ENCODE data around the gene RALGDS.
"Not testable (repeated sequence)": the region's sequence is repeated elsewhere in the genome, so short reads cannot be mapped to it uniquely, and the experiment has no call there.

The RALGDS gene

GRCh38 chr9:133083688-133084087 is 37.4 kb downstream of the RALGDS start:
- not testable (repeated sequence) for DNase-seq

DNA sequence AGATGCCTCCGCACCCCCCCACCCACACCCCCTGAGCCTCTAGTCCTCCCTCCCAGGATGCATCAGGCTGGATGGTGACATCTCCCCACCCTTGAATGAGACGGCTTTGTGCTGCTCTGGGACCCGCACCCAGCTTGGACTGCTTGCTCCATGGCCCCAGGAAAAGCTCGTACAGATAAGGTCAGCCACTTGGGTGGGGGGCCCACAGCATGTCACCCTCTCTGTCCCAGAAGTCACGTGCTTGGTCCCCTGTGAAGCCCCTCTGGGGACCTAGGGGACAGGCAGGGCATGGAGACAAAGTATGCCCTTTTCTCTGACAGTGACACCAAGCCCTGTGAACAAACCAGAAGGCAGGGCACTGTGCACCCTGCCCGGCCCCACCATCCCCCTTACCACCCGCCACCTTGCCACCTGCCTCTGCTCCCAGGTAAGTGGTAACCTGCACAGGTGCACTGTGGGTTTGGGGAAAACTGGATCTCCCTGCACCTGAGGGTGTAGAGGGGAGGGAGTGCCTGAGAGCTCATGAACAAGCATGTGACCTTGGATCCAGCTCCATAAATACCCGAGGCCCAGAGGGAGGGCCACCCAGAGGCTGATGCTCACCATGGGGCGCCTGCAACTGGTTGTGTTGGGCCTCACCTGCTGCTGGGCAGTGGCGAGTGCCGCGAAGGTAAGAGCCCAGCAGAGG is 38.9 kb downstream of the RALGDS start:
- DNase-seq = not testable (repeated sequence)

GRCh38 chr9:133080786-133081779 is 40.0 kb downstream of the RALGDS start:
- not testable (repeated sequence) for DNase-seq

DNA sequence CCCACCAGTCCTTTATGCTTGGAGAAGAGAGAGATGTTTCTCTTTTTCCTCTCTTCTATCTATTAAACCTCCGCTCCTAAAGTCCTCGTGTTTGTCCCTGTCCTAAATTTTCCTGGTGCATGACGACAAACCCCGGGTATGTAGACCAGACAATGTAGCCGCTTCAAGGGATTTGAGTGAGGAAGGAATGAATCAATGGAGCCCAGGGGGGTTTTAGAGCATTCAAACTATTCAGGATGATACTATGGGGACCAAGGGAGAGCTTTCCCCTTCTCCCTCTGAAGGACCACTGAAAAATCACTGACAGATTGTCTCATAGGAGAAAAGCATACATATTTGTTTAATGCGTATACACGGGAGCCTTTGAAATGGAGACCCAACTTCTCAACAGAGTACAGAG is 40.9 kb downstream of the RALGDS start:
- DNase-seq = no peak

DNA sequence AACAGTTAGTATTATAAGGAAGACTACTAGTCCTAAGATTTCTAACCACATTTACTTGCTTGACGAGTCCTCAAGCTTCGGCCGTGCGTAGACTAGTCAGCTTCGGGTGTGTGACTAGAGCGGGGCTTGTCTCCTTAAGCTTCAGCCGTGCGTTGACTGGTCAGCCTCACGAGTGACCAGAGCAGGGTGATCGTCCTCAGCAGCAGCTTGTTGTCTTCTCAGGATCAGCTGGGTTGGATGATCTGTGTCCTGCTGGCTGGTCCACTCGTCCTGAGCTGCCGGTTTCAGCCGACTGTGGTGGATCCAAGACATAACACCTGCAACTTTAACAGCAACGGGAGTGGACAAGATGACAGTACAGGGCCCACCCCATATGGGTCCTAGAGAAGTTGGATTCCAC is 42.6 kb downstream of the RALGDS start:
- DNase-seq = no peak

- no peak for DNase-seq
These were observed 44.3 kb downstream of the RALGDS start for GRCh38 chr9:133076691-133077090.

DNA sequence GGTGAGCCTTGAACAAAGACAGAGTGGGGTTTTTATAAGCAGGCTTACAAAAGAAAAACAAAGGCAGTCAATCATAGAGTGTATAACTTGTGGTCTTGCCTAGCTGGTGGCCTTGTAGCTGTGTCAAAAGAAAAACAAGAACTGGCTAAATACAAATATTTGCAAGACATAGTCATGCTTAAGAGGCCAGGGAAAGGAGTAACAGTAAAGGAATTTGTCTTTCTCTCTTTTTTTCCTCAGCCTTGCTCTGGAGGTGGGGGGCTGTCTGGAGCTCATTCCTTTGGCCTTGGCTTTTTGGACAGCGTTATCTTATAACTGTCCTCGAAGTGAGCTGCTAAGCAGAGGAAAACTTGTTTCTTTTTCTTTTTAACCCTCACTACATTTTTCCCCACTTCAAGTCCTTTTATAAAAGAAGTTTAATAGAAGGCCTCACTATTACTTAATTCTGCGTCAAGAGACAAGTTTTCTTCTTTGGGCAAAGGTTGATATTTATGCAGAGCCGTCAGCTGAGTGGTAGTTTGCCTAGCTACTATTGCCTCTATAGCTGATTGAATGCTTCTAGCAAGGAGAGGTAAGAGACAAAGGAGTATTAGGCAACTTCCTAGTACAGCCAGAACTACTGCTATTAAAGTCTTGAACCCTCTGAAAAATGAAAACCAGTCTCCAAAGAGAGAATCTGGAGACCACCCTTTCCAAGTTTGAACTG is 45.0 kb downstream of the RALGDS start:
- peak; percentile 30 for DNase-seq

- no peak for DNase-seq
These were observed 46.9 kb downstream of the RALGDS start for GRCh38 chr9:133074111-133074651.

- DNase-seq = no peak
These were observed 47.7 kb downstream of the RALGDS start for GRCh38 chr9:133073086-133074014.

DNA sequence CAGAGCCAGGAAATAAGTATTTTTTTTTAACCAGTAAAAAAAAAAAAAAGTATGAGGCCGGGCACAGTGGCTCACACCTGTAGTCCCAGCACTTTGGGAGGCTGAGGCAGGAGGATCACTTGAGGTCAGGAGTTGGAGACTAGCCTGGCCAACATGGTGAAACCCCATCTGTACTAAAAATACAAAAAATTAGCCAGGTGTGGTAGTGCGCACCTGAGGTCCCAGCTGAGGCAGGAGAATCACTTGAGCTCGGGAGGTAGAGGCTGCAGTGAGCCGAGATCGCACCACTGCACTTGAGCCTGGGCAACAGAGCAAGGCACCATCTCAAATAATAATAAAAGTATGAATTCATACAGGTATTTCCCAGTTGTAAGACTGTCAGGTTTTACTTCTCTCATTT is 48.8 kb downstream of the RALGDS start:
- not testable (repeated sequence) for DNase-seq

DNA sequence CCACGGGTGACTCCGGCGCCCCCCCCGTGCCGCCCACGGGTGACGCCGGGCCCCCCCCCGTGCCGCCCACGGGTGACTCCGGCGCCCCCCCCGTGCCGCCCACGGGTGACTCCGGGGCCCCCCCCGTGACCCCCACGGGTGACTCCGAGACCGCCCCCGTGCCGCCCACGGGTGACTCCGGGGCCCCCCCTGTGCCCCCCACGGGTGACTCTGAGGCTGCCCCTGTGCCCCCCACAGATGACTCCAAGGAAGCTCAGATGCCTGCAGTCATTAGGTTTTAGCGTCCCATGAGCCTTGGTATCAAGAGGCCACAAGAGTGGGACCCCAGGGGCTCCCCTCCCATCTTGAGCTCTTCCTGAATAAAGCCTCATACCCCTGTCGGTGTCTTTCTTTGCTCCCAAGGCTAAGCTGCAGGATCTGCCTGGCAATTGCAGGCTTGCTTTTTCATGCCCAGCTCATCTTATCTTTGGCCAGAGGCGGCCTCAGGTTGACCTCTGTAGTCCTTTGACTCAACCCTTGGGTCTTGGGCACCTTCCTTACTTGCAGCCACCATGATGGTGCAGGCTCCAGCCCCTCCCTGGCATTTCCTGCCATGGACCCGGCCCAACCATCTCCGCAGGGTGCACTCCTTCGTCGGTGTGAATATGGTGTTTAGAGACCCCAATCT is 49.4 kb downstream of the RALGDS start:
- no peak for DNase-seq

- not testable (repeated sequence) for DNase-seq
These were observed 50.1 kb downstream of the RALGDS start for GRCh38 chr9:133070985-133071384.

DNA sequence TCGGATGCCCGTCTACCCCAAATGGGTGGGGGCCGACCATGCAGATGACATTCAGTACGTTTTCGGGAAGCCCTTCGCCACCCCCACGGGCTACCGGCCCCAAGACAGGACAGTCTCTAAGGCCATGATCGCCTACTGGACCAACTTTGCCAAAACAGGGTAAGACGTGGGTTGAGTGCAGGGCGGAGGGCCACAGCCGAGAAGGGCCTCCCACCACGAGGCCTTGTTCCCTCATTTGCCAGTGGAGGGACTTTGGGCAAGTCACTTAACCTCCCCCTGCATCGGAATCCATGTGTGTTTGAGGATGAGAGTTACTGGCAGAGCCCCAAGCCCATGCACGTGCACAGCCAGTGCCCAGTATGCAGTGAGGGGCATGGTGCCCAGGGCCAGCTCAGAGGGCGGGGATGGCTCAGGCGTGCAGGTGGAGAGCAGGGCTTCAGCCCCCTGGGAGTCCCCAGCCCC is 50.5 kb downstream of the RALGDS start:
- not testable (repeated sequence) for DNase-seq

GRCh38 chr9:133068431-133068830 is 52.6 kb downstream of the RALGDS start:
- DNase-seq = not testable (repeated sequence)

DNA sequence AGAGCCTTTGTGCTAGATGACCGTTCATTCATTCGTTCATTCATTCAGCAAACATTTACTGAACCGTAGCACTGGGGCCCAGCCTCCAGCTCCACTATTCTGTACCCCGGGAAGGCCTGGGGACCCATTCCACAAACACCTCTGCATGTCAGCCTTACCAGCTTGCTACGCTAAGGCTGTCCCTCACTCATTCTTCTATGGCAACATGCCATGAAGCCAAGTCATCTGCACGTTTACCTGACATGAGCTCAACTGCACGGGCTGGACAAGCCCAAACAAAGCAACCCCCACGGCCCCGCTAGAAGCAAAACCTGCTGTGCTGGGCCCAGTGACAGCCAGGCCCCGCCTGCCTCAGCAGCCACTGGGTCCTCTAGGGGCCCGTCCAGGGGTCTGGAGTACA is 53.2 kb downstream of the RALGDS start:
- DNase-seq = no peak

- no peak for DNase-seq
These were observed 54.0 kb downstream of the RALGDS start for GRCh38 chr9:133067006-133067405.

DNA sequence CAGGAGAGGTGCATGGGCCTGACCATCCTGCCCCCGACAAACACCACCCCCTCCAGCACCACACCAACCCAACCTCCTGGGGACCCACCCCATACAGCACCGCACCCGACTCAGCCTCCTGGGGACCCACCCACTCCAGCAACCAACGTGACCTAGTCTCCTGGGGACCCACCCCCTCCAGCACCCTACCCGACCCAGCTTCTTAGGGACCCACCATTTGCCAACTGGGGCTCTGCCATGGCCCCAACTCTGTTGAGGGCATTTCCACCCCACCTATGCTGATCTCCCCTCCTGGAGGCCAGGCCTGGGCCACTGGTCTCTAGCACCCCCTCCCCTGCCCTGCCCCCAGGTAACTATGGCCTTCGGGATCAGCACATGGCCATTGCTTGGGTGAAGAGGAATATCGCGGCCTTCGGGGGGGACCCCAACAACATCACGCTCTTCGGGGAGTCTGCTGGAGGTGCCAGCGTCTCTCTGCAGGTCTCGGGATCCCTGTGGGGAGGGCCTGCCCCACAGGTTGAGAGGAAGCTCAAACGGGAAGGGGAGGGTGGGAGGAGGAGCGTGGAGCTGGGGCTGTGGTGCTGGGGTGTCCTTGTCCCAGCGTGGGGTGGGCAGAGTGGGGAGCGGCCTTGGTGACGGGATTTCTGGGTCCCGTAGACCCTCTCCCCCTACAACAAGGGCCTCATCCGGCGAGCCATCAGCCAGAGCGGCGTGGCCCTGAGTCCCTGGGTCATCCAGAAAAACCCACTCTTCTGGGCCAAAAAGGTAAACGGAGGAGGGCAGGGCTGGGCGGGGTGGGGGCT is 54.7 kb downstream of the RALGDS start:
- DNase-seq = no peak

GRCh38 chr9:133065070-133065388 is 56.0 kb downstream of the RALGDS start:
- DNase-seq = no peak

DNA sequence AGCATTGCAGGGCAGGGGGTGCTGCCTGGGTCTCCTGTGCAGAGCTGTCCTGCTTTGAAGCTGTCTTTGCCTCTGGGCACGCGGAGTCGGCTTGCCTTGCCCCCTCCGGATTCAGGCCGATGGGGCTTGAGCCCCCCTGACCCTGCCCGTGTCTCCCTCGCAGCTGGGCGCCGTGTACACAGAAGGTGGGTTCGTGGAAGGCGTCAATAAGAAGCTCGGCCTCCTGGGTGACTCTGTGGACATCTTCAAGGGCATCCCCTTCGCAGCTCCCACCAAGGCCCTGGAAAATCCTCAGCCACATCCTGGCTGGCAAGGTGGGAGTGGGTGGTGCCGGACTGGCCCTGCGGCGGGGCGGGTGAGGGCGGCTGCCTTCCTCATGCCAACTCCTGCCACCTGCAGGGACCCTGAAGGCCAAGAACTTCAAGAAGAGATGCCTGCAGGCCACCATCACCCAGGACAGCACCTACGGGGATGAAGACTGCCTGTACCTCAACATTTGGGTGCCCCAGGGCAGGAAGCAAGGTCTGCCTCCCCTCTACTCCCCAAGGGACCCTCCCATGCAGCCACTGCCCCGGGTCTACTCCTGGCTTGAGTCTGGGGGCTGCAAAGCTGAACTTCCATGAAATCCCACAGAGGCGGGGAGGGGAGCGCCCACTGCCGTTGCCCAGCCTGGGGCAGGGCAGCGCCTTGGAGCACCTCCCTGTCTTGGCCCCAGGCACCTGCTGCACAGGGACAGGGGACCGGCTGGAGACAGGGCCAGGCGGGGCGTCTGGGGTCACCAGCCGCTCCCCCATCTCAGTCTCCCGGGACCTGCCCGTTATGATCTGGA is 56.6 kb downstream of the RALGDS start:
- no peak for DNase-seq
